OCI-LY7 (cell line): ENCODE results near the gene HAGHL. TPM values are rescaled to one million over a fixed set of nuclear protein-coding genes. Genes with fewer than 3 reads are reported as not detected.

Source experiments
- BruUV-seq: library from RNA; stranded (reverse); fragments of 400-500 nt; replicated peaks from 2 replicates; lab custom pipeline; 2021; lab: Mats Ljungman, UMichigan
- CTCF ChIA-PET: fragments of 300-600 bp; sonication (Branson Sonifier 250); formaldehyde crosslinking; loops from one replicate; lab custom pipeline; 2022; ENCODE audit warnings: antibody characterized with exemption; ENCODE audit not compliant: unreplicated experiment; lab: Charles Lee
- POLR2A ChIA-PET: fragments of 300-600 bp; sonication (Branson Sonifier 250); formaldehyde crosslinking; loops from one replicate; lab custom pipeline; 2022; ENCODE audit warnings: antibody characterized with exemption; lab: Charles Lee
- DNase-seq: peaks from one replicate; pipeline ENCODE4 v3.0.0-alpha.2; 2015; ENCODE audit warnings: low spot score
- H2AFZ ChIP-seq: fragments of 200-600 bp; sonication (generic), shearing (Covaris generic); 2 replicates; pipeline ENCODE4 v1.6.1; 2014; ENCODE audit warnings: mild to moderate bottlenecking, antibody characterized with exemption, low read length, moderate library complexity
- H3K27ac ChIP-seq: fragments of 200-600 bp; sonication (generic); 2 replicates; pipeline ENCODE4 v1.5.1; 2014; ENCODE audit warnings: mixed run types, low read depth, mild to moderate bottlenecking, moderate library complexity, low read length, inconsistent platforms; ENCODE audit not compliant: poor library complexity, severe bottlenecking
- H3K36me3 ChIP-seq: fragments of 200-600 bp; sonication (generic); 2 replicates; pipeline ENCODE4 v1.6.1; 2014; ENCODE audit warnings: mild to moderate bottlenecking, antibody characterized with exemption, low read length, moderate library complexity, mixed read lengths; ENCODE audit not compliant: insufficient read depth
- H3K4me1 ChIP-seq: fragments of 200-600 bp; sonication (generic); 2 replicates; pipeline ENCODE4 v1.5.1; 2014; ENCODE audit warnings: mild to moderate bottlenecking, low read length; ENCODE audit not compliant: insufficient read depth, poor library complexity, severe bottlenecking
- H3K4me2 ChIP-seq: fragments of 200-600 bp; sonication (generic); 2 replicates; pipeline ENCODE4 v1.6.1; 2014; ENCODE audit warnings: mild to moderate bottlenecking, low read length
- H3K4me3 ChIP-seq: fragments of 200-600 bp; sonication (generic); 2 replicates; pipeline ENCODE4 v1.5.1; 2014; ENCODE audit warnings: mild to moderate bottlenecking, low read depth, low read length; ENCODE audit not compliant: poor library complexity, severe bottlenecking
- H3K79me2 ChIP-seq: fragments of 200-600 bp; sonication (generic); 2 replicates; pipeline ENCODE4 v1.6.1; 2016; ENCODE audit warnings: low read depth, mild to moderate bottlenecking, low read length, moderate library complexity, mixed read lengths; ENCODE audit not compliant: insufficient read depth
- H3K9me2 ChIP-seq: fragments of 200-600 bp; sonication (generic); 2 replicates; pipeline ENCODE4 v1.6.1; 2016; ENCODE audit warnings: mild to moderate bottlenecking, low read length, mixed read lengths; ENCODE audit not compliant: insufficient read depth
- H3K9me3 ChIP-seq: fragments of 200-600 bp; sonication (generic); 2 replicates; pipeline ENCODE4 v1.6.1; 2014; ENCODE audit warnings: mild to moderate bottlenecking, mixed run types, low read length, mixed read lengths
- H4K20me1 ChIP-seq: fragments of 200-600 bp; sonication (generic); 2 replicates; pipeline ENCODE4 v1.6.1; 2014; ENCODE audit warnings: mild to moderate bottlenecking, antibody characterized with exemption, low read length, moderate library complexity, mixed read lengths; ENCODE audit not compliant: insufficient read depth
- CTCF ChIP-seq: fragments of 200-600 bp; sonication (generic); conservative IDR thresholded peaks from 2 replicates; pipeline ENCODE4 v1.5.1; 2014; ENCODE audit warnings: mild to moderate bottlenecking, antibody characterized with exemption, low read length, moderate library complexity, mixed read lengths
- EZH2phosphoT487 ChIP-seq: fragments of 200-600 bp; sonication (generic); IDR thresholded peaks from 2 replicates; pipeline ENCODE4 v1.6.1; 2018; ENCODE audit warnings: low read depth, borderline replicate concordance, mild to moderate bottlenecking, mixed run types, antibody characterized with exemption, low read length, moderate library complexity, mixed read lengths
- intact Hi-C: fragments of 100-400 bp; cut with micrococcal nuclease; formaldehyde crosslinking; loops from one replicate; pipeline ENCODE4 v1.10.0; 2022; ENCODE audit not compliant: unreplicated experiment
- total RNA-seq, 2 experiments: library from RNA; depleted of rRNA in 1 of 2; stranded (reverse); fragments of >200 nt in 1 of 2; shearing (Covaris generic) in 1 of 2; gene quantifications; 2 replicates each; pipeline ENCODE4 v1.2.3, GENCODE V29; 2014 to 2022

The HAGHL gene
- total RNA-seq, 2 experiments from 2014 or later, result 30.8 to 57.9 TPM

- H3K27ac ChIP-seq, result no peak overlapping the region
- no peak overlapping the region for H2AFZ ChIP-seq
- no peaks in the 10 kb centered on the region for H4K20me1 ChIP-seq
- no peaks in the 10 kb centered on the region for H3K9me2 ChIP-seq
- CTCF ChIA-PET, result interaction anchor here (1.0 kb wide), 1 partner anchor 72 kb away, joined by 4 read pairs; the partner anchor contains the start of genes CHTF18 and RPUSD1
- H3K4me1 ChIP-seq, result peaks cover 41% of the 10 kb centered on the region
- TF ChIP-seq CTCF (no peak), EZH2phosphoT487 (no peak)
- no peak overlapping the region for H3K4me3 ChIP-seq
- POLR2A ChIA-PET, result no interaction called here
- H3K79me2 ChIP-seq, result no peaks in the 10 kb centered on the region
- H3K9me3 ChIP-seq, result no peaks in the 10 kb centered on the region
- no peak for DNase-seq
- H3K36me3 ChIP-seq, result no peaks in the 10 kb centered on the region
- no peak overlapping the region for H3K4me2 ChIP-seq
- intact Hi-C loops, result no loop called here
- no TSS peak for BruUV-seq
These were observed 10.1 kb upstream of the HAGHL start for GRCh38 chr16:716768-717325.

- DNase-seq, result no peak
- TF ChIP-seq EZH2phosphoT487 (no peak), CTCF (no peak)
- no peak overlapping the region for H2AFZ ChIP-seq
- H3K9me3 ChIP-seq, result no peaks in the 10 kb centered on the region
- 0 out of 2 replicates have a peak, but pooled peaks cover 1% of the 10 kb centered on the region for H3K36me3 ChIP-seq
- H3K4me1 ChIP-seq, result peaks cover 49% of the 10 kb centered on the region
- POLR2A ChIA-PET, result no interaction called here
- intact Hi-C loops, result no loop called here
- no peaks in the 10 kb centered on the region for H3K79me2 ChIP-seq
- no peak overlapping the region for H3K27ac ChIP-seq
- no peak overlapping the region for H3K4me3 ChIP-seq
- no peaks in the 10 kb centered on the region for H3K9me2 ChIP-seq
- H4K20me1 ChIP-seq, result no peaks in the 10 kb centered on the region
- no peak overlapping the region for H3K4me2 ChIP-seq
- CTCF ChIA-PET, result no interaction called here
- BruUV-seq, result no TSS peak
These were observed 9.3 kb upstream of the HAGHL start for GRCh38 chr16:717450-718245.

- H3K4me1 ChIP-seq, result peaks cover 55% of the 10 kb centered on the region
- H3K4me3 ChIP-seq, result no peak overlapping the region
- no peak overlapping the region for H3K27ac ChIP-seq
- TF ChIP-seq EZH2phosphoT487 (no peak), CTCF (no peak)
- POLR2A ChIA-PET, result no interaction called here
- H3K79me2 ChIP-seq, result no peaks in the 10 kb centered on the region
- H3K9me2 ChIP-seq, result no peaks in the 10 kb centered on the region
- no peak overlapping the region for H3K4me2 ChIP-seq
- no peaks in the 10 kb centered on the region for H4K20me1 ChIP-seq
- H3K9me3 ChIP-seq, result no peaks in the 10 kb centered on the region
- no peak overlapping the region for H2AFZ ChIP-seq
- 0 out of 2 replicates have a peak, but pooled peaks cover 9% of the 10 kb centered on the region for H3K36me3 ChIP-seq
- no TSS peak for BruUV-seq
- intact Hi-C loops, result no loop called here
- DNase-seq, result no peak
- CTCF ChIA-PET, result no interaction called here
These were observed 8.5 kb upstream of the HAGHL start for GRCh38 chr16:718389-718788.
